GM20000 (cell line): Measurements from ENCODE around the gene ETS2.

ENCODE experiments used
- DNase-seq: peaks from one replicate; pipeline ENCODE4 v3.0.0; 2012; ENCODE audit warnings: low spot score
- TF ChIP-seq, protein P1 (sequence below): IDR thresholded peaks from 2 replicates; pipeline ENCODE4 v1.5.1; 2012; ENCODE audit warnings: mild to moderate bottlenecking, control low read depth; ENCODE audit errors: extremely low read depth, missing control alignments

ETS2 gene

GRCh38 chr21:38849776-38850175, 44.0 kb downstream of the ETS2 start:
- TF ChIP-seq, protein P1, sequence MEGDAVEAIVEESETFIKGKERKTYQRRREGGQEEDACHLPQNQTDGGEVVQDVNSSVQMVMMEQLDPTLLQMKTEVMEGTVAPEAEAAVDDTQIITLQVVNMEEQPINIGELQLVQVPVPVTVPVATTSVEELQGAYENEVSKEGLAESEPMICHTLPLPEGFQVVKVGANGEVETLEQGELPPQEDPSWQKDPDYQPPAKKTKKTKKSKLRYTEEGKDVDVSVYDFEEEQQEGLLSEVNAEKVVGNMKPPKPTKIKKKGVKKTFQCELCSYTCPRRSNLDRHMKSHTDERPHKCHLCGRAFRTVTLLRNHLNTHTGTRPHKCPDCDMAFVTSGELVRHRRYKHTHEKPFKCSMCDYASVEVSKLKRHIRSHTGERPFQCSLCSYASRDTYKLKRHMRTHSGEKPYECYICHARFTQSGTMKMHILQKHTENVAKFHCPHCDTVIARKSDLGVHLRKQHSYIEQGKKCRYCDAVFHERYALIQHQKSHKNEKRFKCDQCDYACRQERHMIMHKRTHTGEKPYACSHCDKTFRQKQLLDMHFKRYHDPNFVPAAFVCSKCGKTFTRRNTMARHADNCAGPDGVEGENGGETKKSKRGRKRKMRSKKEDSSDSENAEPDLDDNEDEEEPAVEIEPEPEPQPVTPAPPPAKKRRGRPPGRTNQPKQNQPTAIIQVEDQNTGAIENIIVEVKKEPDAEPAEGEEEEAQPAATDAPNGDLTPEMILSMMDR, result no peak
- DNase-seq, result no peak

DNA sequence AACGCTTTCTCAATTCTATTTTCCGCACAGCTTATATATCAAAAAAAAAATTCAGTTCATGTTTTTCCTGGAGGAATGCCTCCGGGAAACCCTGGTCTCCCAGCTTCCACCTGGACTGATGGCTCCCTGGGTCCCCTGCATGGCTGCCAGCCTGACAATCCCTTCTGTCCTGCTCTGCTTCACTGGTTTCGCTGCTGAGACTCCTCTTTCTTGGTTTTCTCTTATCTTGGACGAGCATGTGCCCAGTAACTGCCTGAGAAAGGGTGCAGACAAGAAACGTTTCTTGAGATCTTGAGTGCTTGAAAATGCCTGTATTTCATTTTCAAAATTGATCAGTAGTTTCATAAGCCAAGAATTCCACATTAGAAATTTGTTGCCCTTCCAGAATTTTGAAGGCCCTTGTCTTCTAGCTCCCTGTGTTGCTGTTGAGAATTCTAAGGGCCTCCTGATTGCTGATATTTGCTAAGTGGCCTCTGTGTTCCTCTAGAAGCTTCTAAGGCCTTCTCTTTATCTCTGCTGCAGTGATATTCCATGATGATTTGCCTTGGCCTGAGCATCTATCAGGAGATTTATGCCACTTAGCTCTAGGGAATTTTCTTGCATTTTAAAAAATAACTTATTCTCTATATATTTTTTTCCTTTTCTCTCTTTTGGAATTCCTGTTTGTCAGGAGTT, 44.7 kb downstream of the ETS2 start:
- TF ChIP-seq, protein P1, result no peak
- no peak for DNase-seq

GRCh38 chr21:38851101-38851500, 45.4 kb downstream of the ETS2 start:
- no peak for DNase-seq
- TF ChIP-seq, protein P1, result no peak

- TF ChIP-seq, protein P1, result no peak
- DNase-seq, result no peak
Measured at GRCh38 chr21:38852278-38852677, 46.5 kb downstream of the ETS2 start.

- DNase-seq, result no peak
- TF ChIP-seq, protein P1, result no peak
Measured at GRCh38 chr21:38852708-38853107, 47.0 kb downstream of the ETS2 start.

- no peak for DNase-seq
- TF ChIP-seq, protein P1, result no peak
Measured at GRCh38 chr21:38853421-38853919, 47.7 kb downstream of the ETS2 start.

DNA sequence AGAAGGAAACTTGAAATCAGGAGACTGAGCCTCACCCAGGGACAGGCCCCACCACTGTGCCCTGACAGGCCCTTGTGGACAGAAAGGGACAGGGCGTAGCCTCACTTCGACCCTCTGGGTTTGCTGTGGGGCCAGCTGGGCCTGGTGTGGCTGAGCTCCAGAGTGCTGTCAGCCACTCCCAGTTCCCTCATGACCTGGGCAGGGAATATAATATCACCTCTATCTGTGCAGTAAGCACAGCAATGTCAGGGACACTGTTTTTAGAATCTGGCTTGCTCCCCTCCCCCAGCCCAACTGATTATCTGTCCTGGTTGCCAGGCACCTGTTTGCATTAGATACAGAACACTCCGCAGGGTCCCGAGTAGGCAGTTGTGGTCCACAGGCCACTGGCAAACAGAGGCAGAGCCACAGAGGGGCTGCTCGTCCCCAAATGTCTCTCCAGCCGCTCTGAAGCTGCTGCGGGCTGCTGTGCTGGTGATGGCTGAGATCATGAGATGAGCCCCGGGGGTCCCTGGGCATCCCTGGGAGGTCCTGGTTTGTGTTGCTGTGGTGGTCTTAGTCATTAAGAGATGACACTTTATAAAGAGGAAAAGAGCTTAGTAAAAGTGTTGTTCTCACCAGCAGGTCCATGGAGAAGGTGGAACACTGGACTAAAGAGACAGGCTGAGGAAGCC, 51.6 kb downstream of the ETS2 start:
- TF ChIP-seq, protein P1, result no peak
- no peak for DNase-seq
